Superior temporal gyrus (tissue), 1 donor: Measurements from ENCODE around the gene WHRN.

Experiments used
- DNase-seq: peaks from one replicate; pipeline ENCODE4 v3.0.0-alpha.2; 2016; ENCODE audit errors: extremely low spot score

WHRN gene

DNA sequence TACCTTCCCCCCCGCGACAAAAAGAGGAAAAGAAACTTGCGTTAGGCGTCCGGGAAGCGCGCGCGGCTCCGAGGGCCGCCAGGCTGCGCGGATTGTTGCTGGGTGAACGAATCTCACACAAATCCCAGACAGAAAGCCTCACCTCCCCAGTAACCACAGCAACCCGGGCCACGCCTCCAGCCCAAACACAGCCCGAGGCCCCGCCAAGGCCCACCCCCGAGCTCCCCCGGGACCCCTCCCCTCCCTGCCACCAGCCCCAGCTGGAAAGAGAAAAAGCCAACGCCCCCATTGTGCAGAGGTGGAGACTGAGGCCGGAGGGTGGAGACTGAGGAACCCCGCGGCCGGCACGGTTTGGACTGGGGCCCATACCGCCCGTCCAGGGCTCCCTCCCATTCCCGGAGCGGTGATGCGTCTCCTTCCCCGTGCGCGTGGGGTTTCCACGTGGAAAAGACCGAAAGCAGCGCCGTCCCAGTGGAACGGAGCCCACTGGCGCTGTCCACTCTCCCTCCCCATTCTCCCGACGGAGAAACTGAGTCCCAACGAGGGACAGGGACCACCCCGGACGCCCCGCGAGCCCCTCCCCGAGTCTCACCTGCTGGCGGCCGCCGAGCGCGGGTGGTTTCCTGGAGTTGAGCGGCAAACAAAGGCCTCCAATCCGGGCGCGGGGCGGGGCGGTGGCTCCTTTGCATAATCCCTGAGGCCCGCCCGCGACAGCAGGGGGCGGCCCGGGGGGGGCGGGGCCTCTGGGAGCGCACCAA, 107.2 kb downstream of the WHRN start:
- DNase-seq: peak; percentile 85

DNA sequence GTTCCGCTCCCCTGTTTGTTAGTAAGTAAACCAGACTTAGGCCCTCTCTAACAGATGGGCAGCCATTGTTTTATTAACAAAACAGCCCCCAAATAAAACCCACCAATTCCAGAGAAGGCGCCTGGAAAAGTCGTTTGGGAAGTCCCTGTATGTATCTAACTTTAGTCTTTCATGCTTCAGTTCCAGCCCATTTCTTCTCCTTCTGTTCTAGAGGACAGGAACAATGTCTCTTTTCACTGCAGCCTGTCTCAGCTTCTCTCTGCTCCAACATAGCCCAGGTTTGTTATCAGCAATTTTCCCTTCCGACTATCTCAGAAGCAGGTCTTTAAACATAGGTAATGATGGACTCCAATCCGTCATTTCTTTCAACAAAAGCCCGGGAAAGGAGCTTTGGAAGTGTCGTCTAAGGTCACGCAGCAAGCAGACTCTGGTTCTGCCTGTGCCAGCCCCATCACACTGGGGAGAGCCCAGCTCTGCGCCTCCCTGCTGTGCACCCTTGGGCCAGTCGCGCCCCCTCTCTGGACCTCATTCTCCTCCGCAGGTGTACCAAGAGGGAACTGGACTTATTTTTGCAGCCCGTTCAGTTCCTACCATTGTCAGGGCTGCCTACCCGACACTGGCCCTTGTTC, 107.9 kb downstream of the WHRN start:
- DNase-seq: no peak

DNA sequence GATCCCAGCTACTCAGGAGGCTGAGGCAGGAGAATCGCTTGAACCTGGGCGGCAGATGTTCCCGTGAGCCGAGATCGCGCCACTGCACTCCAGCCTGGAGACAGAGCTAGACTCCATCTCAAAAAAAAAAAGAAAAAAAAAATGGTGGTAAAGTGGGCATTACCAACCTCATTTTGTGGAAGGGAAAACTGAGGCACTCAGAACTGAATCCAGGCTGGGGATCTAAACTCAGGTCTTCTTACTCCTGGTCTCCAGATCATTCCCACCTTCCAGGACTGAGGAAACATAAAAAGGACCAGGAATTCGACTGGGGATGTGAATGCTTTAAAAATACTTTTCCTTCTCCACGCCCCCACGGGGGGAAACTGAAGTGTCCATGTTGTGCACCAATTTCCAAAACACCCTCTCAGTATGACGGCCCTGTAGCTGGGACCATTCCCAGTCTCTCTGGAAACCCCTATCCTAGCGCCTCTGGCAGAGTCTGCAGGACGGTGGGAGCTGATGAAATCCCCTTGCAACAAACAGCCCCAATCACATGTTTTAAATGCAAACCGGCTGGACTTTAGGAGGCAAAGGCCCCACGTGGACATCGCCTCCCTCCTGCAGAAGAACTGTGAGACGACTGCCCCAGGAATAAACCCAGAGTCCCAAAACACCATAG, 108.6 kb downstream of the WHRN start:
- DNase-seq: no peak

DNA sequence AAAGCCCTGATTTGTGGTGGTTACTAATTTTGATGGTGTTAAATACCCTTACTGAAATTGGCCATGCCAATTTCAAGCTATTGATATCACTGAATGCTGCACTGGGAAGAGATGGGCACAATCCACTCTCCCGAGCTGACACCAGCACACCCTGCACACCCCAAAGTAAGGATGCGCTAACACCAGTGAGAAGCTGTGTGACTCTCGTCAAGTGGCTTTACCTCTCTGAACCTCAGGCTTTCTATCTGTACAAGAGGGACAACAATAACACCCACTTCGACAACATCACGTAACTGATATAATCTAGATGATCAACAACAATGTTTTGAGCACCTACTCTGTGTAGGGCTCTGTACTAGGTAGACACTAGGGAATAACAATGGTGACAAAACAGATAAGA, 109.5 kb downstream of the WHRN start:
- peak; percentile 6 for DNase-seq

DNA sequence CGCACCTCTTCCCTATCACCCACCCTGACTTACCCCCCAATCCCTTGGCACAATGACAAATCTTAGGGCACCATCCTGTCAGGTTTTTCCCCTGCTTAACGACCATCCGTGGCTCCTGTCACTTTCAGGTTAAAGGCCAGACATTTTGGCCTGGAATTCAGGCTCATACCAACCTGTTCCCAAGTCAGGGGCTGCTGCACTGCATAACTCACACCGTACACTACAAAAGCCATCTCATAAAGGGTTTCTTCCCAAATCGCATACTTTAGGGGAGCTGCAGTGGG, 110.0 kb downstream of the WHRN start:
- DNase-seq: no peak

DNA sequence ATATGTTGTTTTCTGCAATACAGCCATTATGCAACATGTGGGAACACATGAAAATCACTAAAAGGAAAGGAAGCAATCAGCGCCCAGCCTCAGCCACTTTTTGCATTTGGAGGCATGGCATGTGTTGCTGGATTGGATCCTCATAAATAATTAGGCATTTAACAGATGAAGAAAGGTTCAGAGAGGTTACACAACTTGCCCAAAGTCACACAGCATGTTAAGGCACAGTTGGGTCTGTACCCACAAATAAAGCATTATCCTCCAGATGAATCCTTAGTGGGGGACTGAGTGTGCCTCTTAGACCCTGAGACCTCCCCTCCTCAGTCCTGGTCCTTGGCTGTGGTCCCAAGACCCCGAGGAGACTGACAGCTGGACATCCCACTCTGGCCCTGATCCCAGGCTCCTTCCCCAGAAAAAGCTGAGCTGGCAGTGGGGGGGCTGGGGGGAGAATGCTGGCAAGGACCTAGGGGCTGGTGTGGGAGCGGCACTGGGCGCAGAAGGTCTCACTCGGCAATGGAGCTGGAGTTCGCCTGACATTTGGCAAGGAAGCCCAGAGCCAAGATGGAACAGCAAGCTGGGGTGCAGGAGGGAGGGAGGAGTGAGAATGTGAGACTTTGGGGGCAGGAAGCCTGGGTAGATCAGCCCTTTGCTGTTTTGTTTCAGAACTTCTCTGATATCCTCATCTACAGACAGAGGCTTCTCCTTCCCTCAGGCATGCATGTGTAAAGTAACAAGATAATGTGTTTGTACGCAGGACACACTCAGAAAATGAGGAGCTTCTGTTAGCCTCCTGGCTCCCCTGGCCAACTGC, 110.5 kb downstream of the WHRN start:
- DNase-seq: no peak

DNA sequence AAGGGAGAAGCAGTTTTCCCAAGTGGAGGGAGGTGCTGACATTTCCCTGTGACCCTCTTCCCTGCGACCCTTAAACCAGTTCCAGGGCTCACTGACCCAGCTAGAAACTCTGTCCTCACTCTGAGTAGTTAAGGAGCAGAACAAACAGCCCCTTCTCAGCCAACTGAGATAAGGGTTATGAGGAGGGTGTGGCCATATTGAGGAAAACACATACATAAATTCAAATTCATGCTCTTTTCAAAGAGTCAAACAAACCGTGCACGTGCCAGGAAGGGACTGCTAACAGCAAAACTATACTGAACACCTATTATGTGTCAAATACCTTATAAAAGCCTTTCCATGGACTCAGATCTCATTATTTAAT, 112.5 kb downstream of the WHRN start:
- DNase-seq: peak; percentile 9

DNA sequence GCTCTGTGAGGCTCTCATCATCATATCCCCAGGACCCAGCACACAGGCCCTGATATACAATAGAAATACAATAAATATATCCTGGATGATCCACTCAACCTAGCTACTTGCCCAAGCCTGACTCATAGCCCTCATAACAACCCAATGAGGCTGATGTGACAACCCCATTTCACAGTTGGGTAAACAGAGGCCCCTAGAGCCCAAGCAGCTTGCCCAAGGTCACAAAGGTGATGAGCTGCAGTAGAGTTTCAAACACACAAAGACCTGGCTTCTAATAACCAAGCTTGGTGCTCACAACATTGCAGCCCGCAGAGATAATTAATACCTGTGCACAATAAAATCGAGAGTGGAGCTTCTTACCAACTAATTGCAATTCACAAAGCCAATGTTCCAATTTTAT, 114.3 kb downstream of the WHRN start:
- no peak for DNase-seq

DNA sequence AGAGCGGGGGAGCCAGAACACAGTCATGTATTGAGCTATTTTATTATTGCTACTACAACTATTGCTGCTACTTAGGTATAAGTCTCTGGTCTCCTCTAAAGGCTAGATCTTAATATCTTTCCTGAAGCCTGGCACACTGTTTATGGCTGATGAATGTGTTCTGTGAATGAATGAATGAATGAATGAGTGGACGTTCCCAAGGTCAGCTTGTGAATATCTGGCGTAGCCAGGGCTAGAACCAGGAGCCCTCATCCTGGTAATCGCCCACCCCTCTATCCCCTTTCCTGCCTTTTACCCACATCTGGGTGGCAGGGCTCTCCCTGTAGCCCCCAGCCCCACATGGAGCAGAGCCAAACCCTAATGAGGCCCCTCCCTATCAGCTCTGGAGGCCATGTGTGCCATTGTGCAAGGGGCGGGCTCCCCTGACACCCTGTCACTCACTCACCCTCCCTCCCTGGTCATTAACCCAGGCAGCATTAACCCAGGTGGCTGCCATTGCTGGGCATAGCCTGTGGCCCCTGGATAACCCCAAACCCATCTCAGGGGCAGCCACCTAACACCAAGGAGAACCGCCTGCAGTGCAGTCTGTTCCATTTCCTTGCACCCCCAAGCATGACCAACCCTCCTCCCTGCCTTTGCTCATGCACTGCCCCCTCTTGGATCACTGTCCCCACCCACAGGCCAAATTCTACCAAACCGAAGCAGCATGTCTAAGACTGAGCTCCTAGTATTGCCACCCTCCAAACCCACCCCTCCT, 115.5 kb downstream of the WHRN start:
- no peak for DNase-seq

DNA sequence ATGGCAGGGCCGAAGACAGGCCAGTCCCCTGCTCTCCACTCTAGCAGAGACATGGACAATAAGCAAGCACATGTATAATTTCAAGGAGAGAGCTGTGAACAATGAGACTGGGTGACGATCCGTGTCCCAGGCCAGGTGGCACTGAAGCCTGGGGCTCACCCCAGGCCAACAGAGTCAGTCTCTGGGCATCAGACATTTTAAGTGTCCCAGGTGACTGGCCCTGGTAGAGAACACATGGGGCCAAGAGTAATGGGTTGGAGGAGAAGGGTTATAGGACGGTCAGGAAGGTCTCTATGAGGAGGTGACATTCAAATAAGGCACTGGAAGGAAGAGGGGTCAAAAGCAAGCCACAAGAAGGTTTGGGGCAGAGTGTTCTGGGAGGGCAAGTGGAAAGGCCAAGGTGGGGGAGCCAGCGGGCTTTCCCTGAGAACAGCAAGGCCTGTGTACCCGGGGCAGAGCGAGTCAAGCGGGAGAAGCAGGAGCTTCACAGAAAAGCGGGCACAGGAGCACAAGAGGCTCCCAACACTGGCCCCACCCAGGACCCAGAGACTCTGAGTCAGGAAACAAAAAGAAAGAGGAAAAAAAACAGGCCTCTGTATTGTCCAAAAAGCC, 116.4 kb downstream of the WHRN start:
- no peak for DNase-seq

DNA sequence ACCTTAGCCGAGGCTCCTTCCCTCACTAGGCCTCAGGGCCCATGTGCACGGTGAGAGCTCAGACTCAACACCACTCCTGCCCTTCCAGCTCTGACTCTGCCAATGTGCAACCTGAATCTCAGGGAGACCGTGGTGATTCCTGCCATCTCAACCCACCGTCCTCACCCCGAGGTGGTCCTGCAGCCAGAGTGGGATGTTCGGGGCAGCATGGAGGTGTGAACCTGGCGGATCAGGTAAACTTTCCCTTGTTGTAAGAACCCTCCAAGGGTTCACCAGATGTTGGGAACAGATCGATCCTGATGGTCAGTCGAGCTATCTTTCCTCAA, 117.0 kb downstream of the WHRN start:
- DNase-seq: no peak

DNA sequence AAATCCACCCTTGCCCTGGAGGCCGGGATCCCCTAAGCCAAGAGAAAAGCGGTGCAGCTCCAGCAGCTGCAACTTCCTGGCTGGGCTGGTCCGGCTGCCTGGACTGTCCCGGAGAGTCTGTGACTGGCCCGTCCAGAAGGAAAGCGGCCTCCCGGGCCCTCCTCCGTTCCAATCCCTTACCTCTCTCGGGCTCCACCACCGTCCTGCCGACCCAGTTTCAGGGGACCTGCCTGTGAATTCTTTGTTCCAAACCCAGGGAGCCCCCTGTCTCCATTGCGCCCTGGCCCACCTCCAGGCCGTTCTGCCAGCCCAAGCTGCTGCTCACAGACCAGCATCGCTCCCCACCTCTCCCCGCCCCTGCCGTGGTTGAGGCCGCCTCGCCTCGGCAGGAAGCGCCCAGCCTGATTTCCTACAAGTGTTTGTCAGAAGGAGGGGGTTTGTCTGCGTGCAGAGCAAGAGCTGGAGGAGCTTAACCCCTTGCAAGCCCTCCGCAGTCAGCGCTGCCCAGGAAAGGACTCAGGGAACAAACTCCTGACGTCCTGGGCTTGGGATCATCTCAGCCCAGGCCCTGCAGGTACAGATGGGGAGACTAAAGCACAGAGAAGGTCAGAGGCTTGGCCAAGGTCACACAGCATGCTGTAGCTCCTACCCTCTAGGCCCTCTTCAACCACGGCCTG, 117.5 kb downstream of the WHRN start, which contains the start of gene AKNA:
Gene AKNA (minus strand): TSS at position 303 of the 677 bp plus-strand sequence. CDS start 6,649 bp downstream, outside the sequence.
- DNase-seq: peak; percentile 57

DNA sequence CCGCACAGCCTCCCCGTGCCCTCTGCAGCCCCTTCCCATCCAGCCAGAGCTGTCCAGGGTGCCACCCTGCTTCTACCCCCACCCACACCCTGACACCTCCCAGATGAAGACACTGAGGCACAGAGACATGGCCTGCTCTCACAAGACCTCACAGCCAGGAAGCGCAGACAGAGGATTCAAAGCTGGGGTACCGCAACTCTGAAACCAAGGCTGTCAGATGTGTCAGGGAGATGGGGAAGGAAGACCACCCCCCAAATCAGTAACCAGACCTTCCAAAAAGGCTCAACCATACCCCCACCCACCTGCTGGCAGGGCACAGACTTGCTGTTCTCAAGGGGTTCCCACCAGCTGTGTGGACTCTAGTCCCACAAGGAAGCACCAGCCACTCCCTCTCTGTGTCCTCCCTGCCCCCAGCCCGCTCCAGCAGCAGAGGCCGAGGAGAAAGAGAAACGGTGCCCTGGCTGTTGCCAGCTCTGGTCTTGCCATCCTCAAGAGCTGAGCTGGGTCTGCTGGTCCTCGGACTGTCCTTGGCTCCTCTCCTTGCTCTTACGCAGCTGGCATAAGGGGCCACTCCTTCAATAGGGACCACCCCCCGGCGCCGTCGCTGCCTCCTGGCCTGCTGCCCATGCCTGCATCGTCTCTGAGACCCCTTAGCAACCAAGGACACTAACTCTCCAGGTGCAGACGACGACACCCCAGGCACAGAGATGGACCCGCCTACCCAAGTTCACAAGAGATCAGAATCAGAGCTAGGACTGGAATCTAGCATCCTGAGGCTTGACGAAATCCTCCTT, 118.2 kb downstream of the WHRN start:
- no peak for DNase-seq

DNA sequence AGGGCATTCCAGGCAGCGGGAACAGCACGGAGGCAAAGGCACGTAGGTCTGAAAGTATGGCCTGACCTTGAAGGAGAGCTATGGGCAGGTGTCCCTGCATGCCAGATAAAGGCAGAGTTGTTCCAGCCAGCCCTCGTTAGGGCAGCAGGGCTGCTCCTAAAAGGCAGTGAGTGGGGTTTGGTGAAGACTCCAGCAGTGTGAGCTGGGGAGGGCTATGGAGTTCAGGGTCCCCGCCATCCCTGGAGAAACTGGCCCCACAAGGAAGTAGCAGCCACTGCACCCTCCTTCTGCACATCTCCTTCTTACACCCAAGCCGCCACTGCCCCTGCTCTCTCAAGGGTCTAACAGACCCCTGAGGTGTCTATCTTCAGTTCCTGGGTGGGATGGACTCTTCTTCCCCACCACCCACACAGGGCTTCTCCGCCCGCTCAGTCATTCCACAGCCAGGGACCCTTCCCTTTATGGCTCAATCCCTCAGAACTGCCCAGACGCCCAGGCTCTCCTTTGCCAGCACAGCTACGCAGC, 118.8 kb downstream of the WHRN start:
- no peak for DNase-seq

DNA sequence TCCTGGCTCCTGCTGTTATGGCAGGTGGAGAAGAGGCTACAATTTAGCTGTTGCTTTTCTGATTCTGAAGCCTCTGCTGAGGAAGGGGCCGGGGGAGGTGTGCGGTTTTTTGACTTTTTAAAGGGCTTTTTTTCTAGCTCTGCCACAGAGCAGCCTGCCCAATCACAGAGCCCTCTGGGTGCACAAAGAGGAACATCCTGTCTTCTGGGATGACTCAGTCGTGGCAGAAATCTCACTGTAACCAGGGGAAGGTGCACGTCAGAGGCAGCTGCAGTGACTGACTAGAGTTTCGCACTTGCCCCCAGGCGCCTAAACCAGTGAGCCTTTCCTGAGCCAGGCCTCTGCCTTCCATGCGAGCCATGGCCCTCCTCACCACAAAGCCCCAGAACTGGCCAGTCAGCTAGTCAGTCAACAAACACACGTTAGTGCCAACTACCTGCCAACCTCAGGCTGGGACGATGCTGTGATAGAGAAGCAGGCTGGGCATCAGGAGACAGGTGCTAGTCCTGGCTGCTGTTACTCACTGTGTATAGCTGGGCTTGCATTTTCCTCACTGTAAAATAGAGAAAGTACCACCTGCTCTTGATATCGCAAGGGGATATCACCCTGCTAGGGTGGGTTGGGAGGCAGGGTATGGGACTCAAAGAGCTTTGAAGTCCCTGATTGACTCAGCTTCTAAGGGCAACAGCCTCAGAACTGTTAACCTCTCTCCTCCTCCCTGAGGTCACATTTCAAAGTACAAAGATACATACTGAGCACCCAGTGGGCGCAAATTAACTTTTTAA, 119.7 kb downstream of the WHRN start:
- peak; percentile 65 for DNase-seq

DNA sequence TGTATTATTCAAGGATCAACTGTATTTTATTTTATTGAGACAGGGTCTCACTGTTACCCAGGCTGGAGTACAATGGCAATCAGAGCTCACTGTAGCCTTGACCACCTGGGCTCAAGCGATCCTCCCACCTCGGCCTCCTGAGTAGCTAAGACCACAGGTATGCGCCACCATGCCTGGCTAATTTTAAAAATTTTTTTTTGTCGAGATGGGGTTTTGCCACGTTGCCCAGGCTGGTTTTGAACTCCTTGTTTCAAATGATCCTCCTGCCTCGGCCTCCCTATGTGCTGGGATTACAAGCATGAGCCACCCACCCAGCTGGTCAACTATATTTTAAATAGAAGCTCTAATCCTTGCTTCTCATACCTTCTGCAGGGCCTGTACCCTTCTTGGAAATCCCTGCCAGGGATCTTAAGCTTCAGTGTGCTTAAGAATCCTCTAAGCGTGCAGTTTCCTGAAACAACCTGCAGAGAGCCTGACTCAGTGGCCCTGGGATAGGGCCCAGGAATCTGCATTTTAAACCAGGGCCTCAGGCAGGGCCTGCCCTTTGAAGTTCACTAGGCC, 120.4 kb downstream of the WHRN start:
- no peak for DNase-seq

DNA sequence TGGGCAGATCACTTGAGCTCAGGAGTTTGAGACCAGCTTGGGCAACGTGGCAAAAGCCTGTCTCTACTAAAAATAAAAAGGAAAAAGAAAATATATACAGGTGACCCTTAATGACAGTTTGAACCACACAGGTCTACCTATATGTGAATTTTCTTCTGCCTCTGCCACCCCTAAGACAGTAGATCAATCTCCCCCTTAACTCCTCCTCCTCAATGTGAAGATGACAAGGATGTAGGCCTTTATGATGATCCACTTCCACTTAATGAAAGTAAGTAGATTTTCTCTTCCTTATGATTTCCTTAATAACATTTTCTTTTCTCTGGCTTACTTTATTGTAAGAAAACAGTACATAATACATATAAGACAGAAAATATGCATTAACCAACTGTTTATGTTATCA, 120.9 kb downstream of the WHRN start:
- DNase-seq: peak; percentile 9

DNA sequence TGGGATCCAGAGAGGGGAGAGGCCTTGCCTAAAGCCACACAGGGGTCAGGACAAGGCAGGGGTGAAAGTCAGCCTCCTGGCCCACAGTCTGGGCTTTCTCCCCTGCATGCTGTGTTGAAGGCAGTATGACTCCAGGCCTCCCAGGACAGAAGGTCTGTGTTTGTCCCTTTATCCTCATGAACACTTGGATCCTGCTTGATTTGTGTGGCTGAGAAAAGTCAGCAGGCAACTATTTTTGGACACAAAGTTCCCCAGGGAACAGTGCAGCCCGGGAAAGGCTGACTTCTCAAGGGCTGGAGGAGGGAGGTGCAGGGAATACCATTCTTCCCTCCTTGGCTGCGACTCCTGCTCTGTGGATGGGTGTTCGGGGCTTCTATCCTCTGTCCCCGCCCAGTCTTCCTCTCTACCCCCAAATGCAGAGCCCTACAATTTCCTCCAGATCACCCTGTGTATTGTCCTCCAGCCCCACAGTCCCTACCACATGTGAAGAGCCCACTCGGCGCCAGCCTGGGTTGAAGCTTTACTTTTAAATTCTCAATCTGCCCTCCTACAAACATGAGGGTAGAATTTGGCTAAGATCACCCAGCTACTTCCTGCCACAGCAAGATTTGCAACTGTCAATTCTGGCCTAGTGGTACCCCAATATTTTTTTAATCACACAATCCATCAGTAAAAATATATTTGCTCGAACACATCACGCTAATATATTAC, 121.6 kb downstream of the WHRN start:
- peak; percentile 24 for DNase-seq
